GM21526 (cell line): ENCODE data around the gene ACTR3C.
"Not testable (repeated sequence)": the region's sequence is repeated elsewhere in the genome, so short reads cannot be mapped to it uniquely, and the experiment has no call there.

Source experiments
- ATAC-seq: cut with Tn5 transposase; IDR thresholded peaks from one replicate; pipeline ENCODE4 v1.9.1; 2021; ENCODE audit warnings: moderate library complexity; ENCODE audit not compliant: unreplicated experiment, low FRiP score

The ACTR3C gene

DNA sequence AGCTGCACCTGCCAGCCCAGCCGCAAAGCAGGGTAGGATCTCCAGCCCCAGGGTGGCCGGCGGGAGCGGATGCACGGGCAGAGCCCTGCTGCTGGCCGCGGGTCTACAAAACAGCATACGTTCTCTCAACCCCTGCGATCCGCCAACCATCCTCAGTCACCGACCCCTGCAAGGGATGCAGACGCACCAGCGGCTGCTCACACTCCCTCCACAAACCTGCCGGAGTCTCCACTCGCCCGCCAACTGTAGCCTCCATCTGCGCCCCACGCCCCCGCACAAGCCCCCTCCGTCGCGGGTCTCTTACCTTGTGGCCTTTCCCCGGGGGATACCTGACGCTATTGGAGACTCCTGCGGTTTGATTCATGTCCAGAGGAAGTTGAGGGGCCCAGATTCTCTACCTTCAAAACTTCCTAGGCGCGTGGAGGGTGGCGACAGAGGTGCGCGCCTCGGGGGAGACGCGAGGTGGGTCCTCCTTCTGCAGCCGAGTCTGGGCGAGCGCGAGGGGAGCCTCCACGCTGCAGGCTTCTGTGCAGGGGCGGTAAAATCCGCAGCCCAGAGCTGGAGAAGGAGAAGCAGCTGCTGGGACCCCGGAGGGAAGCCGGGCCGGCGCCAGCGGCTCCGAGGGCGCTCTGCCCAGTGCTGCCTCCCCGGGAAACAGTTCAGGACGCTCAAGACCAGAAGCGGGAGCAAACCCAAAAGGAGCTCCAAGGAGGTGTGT lies 103.2 kb downstream of the ACTR3C start:
- not testable (repeated sequence) for ATAC-seq

GRCh38 chr7:150206848-150207247 lies 116.5 kb downstream of the ACTR3C start:
- ATAC-seq, result not testable (repeated sequence)

GRCh38 chr7:150205866-150206265 lies 117.5 kb downstream of the ACTR3C start:
- ATAC-seq, result not testable (repeated sequence)

GRCh38 chr7:150204577-150204976 lies 118.8 kb downstream of the ACTR3C start:
- not testable (repeated sequence) for ATAC-seq

DNA sequence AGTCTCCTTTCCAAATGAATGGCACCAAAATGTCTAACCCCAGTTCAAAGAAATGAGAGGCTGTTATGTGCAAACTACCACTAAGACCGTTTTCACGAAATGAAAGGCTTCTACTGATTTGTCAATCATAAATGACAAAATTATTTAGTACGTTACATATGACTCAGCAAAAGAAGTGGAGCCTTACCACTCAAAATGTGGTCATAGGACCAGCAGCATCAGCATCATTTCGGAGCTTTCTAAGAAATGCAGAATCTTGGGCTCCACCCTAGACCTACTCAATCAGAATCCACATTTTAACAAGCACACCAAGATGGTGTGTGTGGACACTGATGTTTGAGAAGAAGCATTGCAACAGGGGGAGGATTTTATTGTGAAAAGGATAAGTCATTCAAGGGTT lies 120.5 kb downstream of the ACTR3C start:
- not testable (repeated sequence) for ATAC-seq
